Measurements from ENCODE around the gene TLR1.
A peak's percentile ranks its signal among the peaks of the same experiment; 100 is the strongest.
"Not testable (repeated sequence)": the region's sequence is repeated elsewhere in the genome, so short reads cannot be mapped to it uniquely, and the experiment has no call there.

The TLR1 gene

DNA sequence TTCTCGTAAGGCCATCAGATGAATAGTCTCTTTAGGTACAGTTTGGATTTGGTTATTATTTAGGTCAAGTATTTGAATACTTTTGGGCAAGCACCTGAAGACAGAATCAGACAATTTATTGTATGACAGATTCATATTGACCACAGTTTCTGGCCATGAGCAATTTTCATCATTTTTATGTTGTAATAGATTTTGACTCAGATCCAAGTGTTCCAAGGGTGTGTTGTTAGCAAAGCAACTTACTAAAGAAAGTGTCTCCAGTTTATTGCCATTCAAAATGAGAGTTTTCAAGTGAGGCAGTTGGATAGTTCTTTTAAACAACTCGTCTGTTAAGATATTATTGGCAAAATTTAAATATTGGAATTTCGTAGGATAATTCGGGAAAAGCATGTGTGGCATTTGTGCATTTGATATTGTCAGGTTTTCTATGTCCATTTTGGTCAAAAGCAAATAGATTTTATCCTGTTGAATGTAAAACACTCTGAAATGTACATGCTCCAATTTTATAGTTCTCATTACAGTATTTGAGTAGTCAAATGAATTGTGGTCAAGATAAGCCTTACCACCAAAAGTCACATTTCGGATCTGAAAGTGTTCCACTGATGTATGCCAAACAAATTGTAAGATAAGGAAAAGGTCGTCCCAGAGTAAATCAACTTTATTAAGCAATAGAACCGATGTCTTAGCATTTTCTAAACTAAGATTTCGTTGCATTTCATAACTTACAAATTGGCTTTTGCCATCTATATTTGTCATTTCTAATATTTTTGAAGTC, 30.2 kb downstream of the TLR1 start:
- no peak for DNase-seq

DNA sequence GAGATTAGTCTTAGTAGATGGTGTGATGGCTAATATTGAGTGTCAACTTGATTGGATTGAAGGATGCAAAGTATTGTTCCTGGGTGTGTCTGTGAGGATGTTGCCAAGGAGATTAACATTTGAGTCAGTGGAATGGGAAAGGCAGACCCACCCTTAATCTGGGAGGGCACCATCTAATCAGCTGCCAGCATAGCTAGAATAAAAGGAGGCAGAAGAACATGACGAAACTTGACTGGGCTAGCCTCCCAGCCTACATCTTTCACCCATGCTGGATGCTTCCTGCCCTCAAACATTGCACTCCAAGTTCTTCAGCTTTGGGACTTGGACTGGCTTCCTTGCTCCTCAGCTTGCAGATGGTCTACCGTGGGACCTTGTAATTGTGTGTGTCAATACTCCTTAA, 34.3 kb downstream of the TLR1 start:
- not testable (repeated sequence) for DNase-seq

DNA sequence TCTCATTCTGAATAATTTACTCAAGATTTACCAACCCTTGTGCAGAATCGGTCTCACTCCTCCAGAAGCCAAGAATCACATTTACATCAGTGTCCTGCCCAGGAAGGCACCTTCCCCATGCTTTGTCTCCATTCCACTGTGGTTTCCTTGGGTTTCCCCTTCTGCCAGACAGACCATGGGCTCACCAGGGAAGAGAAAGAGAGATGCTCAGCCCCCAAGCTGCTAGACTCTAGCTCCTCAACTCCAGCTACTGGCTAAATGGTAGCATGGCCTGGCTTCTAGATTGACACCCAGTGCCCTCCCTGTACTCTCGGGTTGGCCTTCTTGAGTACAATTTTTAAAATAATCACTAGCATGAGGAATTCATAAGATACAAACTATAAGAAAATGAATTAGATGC, 34.7 kb downstream of the TLR1 start:
- no peak for DNase-seq

DNA sequence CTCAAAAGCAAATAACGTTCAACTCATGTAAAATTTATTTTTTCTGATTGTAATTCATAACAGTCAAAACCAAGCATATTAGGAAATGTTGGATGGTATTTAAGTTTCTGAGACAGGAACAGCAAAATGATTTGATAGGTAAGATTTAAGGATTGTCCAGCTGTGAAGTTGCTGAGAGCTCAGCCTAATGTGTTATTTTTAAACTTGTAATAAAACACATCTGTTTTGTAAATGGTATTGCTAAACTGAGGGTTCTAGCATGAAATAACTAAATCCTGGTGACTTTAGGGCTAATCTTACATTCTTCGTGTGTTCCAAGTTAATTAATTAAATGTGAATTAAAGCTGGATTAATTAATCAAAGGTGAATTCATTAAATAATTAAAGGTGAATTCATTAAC, 35.1 kb downstream of the TLR1 start:
- DNase-seq = no peak

DNA sequence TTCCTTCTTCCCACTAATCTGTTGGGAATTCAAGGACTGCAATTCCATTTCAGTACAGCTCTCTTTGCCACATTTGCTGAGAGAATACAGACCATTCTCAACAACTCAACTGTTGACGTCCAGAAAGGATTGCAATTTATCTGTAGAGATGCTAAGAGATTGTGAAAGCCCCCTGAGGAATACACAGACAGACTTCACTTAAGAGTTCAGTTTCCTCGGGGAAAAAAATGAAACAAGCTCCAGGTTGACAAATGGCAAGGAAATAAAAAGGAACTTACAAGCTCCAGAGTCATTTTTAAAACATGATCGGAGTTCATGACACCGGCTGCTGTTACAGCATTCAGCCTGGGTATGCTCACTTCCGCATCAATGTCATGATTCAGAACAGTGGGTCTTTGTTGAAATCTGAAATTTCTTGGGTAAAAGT, 35.6 kb downstream of the TLR1 start:
- DNase-seq = no peak

DNA sequence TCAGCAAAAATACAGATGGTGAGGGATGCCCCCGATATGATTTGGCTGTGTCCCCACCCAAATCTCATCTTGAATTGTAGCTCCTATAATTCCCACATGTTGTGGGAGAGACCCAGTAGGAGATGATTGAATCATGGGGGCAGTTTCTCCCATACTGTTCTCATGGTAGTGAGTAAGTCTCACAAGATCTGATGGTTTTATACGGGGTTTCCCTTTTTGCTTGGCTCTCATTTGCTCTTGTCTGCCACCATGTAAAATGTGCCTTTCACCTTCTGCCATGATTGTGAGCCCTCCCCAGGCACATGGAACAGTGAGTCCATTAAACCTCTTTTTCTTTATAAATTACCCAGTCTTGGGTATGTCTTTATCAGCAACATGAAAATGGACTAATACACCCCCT, 37.7 kb downstream of the TLR1 start:
- DNase-seq = not testable (repeated sequence)

DNA sequence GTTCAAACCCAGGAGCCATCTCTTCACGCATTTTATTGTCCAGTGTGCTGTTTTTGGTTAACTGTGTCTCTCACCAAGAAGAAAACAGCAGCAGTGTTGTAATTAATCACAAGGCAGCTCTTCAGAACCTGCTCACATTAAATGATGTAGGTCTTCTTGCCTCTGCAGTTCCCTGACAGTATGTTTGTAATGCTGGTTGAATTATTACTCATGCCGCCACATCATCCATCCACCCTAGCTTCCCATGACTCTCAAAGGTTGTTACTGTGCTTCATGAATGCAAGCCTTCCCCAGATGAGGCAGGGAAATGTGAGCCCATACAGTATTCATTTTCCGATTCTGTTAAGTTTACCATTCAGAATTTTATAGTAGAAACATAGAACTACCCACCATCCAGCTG, 39.2 kb downstream of the TLR1 start:
- no peak for DNase-seq

DNA sequence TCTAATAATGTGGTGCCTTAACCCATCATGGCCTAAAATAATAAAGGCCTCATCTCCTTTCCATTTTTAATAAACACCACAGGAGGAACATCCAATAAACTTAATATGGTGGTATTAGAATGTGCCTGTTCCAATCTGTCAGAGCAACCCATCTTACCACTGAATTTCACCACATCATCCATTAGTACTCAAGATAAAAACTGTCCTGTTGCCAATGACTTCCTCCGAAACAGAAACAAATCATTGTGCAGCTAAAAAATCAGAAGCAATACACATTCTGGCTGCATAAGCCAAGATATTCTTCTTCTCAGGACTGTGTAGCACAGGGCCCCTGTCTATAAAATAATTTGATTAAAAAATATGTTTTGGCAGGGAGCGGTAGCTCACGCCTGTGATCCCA, 40.3 kb downstream of the TLR1 start:
- DNase-seq = no peak

DNA sequence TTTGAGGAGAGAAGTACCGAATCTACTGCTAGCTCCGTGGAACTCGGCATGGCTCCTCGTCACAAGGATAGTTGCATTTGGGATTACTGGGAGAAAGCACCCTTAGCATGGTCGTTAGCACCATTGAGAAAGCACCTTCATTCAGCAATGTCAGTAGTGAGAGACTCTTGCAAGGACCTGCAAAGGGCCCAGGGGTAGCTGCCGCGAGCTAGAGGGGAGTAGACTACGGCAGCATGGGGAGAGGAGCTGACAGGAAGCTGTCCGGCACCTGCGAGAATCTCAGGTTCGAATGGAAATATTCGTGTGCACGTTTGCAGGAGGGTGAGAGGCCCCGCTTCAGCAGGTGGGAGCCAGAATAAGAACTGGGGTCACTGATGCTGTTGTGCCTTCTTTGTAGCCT, 42.0 kb downstream of the TLR1 start:
- DNase-seq = no peak

DNA sequence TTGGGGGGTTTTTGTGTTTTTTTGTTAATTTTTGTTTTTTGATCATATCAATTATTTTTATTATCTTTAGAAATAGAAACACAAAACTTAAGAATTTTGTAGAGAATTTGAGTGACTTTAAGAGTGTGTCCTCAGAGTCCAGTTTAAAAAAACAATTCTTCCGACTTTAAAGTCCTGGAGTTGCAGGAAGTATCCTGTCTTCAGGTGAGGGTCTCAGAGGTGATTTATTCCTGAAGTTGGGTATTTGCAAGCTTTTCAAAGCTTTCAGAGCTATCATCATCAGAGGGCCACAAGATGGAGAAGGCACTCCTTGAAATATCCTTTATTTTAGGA, 44.8 kb downstream of the TLR1 start:
- DNase-seq = no peak

DNA sequence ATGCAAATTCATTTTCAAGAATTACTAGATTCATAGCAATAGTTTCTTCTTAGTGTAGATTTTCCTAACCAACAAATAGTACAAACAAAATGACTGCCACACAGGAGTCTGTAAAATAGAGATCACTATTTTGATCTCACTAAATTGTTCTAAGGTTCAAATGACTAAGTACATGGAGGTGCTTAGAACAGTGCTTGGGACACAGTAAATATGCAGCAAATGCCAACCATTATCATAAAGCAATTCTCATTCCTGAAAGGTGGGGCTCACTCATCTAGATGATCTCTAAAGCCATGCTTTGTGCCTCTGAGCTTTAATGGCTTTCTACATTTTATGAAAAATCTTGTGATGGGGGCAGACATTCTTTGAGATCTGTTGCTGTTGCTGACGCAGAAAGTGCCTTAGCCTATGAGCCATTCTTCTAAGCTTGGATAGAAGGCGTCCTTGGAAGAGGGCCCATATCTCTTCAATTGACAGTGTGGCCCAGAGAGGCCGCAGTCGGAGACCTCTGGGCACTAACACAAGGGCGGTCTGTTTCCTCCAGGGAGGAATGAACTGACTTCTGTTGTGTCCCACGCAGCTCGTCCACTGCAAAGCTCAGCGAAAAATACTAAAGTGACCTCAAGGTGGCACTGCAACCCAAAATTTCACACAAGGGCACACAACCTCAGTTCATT, 45.3 kb downstream of the TLR1 start:
- DNase-seq = no peak

DNA sequence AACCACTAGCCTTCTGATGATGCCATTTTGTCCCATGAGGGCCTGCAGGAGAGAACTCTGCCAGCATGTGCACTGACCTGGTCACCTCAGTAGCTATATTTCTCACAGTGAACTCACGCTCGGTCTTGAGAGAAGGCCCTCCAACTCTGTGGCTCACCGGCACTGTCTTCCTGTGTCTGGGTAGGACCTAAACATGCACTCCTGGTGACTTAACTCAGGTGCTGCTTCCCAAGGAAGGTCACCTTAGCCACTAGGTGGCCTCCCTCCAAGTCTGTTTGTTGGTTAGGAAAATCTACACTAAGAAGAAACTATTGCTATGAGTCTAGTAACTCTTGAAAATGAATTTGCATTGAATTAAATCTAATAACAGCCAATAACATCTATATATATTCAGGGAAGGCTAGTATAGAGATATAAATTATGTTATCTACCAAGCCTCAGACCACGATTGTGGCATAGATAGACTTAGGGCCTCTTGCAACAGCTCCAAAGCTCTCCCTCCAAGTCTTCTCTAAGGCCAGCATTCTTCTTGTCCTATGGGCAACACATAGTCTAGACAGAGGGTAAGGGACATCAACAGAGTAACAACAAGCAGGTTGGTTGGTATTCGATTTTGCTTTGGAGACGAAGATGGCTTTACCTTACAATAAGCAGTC, 46.5 kb downstream of the TLR1 start:
- no peak for DNase-seq

DNA sequence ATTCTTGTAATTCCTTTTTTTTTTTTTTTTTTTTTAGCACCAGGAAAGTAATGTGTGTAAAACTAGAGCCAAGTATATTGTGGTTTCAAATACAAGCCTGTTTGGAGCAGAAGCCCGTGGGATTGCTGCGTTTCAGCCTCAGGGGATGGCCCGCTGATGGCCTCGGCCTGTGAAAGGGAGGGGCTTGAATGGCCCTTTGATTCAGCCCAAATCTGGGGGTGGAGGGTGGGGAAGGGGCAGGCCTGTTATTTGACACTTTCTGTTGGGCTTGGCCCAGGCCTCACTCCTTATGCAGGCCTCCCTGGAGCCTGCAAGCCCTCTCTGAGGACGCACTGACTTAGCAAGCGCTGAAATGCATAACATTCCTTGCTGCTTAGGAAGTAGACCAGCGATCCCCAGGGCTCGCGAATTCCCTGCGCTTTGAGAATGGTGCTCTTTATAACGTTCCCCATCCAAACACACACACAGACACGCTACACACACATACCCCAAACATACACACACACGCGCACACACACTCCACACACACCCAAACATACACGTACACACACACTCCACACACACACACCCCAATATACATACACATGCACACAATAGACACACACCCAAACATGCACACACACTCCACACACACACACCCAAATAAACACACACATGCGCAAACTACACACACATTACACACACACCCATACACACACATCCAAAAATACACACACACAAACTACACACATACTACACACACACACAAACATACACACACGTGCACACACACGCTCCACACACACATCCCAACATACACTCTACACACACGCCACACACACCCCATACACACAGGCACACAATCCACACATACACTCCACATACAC, 51.4 kb downstream of the TLR1 start:
- DNase-seq = peak; percentile 11

DNA sequence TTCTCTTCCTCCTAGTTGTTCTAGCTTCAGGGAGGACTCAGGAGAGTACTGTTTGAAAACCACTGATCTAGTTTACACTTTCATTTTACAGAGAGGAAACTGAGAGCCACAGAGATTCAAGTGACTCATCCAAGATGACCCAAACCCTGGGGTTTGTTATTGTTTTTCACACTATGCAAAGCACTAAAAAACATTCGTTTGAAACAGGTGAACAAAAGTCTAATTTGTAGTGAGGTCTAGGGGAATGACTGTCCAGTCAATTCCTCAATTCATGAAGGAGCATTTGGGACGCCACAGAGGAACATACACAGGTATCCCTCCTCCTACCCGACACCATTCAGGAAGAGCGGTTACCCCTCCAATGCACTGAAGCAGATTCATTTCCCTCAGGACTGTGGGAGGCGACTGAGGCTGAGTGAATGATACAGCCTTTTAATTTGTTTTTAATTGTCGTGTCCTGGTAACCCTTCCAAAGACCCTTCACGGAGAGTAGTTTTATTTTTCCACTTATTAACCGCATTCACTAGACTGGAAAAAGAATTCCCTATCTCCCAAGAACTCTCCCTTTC, 52.1 kb downstream of the TLR1 start:
- no peak for DNase-seq

DNA sequence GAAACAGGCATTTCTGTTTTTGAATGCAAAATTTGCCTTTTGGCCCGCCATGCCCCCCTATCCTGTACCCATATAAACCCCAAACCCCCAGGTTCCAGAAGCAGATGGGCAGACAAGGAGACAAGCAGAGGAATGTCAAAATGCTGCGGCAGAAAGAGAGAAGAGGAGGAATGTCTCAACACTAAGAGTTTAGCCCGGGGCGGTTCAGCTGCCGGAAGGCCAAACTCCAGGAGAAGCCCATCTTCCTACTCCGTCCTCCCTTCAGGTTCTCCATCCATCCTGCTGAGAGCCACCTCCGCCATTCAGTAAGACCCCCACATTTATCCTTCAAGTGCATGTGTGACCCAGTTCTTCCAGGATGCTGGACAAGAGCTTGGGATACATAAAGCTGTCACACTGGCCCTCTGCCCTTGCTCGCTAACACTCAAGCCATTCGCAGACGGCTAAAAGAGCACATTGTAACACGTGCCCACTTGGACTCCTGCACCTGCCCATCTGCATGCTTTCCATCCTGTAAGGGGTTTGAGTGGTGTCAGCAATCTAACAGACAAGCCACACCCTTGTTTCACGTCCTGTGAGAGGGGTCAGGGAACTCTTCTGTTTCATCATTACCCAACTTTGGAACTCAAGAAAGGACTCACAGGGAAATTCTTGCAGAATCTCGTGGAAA, 53.1 kb downstream of the TLR1 start:
- no peak for DNase-seq

DNA sequence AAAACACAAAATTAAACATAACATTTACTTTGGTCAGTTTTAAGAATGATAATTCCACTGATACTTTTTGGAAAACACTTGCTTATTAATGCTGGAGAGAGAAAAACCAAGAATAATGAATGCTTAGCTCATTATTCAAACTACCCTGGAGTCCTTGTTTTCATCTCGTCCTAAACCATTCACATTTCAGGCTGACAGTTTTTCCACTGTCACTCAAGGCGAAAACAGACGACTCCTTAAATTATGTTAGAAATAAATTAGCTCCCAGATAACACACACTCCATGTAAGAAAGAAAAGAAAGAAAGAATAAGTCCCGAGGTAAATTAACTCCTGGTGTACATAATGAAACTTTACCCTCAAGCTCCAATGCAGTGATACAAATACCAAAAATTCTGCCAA, 55.3 kb downstream of the TLR1 start:
- no peak for DNase-seq

DNA sequence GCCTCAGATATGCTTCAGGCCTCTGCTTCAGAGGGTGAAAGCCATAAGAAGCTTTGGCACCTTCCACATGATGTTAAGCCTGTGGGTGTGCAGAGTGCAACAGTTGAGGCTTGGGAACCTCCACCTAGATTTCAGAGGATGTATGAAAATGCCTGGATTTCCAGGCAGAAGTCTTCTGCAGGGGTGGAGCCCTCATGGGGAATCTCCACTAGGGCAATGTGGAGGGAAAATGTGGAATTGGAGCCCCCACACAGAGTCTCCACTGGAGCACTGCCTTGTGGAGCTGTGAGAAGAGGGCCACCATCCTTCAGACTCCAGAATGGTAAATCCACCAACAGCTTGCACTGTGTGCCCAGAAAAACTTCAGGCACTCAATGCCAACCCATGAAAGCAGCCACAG, 57.0 kb downstream of the TLR1 start:
- DNase-seq = no peak
